ENCODE measurements around the gene TIMM10. TPM values are rescaled to one million over a fixed set of nuclear protein-coding genes. Genes with fewer than 3 reads are reported as not detected.

The TIMM10 gene
- total and polyA plus RNA-seq, 7 donors, result 55.0 to 149 (median 90.0) TPM

DNA sequence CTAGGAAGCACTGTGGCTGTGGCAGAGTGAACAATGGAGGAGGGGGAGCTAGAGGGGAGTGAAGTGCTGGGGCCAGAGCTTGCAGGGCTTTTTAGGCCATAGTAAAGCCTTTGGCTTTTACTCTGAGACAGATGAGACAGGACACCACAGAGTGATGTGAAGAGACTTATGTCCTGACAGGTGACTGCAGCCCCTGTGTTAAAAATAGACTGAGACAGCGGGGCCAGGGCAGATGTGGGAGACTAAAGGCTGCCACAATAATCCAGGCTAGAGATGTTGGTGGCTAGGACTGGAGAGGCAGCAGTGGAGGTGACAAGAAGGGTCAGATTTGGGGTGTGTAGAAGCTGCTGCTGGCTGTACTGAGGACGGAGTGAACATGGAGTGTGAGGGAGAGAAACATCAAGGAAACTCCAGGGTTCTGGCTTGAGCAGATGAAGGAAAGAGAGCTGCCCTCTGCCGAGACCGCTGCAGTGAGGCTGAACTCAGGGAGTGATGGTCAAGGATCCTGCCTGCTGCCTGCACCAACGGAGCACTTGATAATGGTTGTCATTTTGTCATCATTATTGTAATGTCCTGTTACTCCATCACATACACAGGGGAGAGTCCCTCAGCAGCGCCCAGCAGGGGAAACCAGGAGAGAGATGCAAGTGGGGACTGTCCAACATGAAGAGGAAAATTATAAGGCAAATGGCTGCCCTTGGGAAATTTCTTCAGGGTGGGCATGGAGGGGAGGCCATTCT lies 42.5 kb downstream of the TIMM10 start:
- H3K4me3 ChIP-seq, result peak overlapping the region; percentile 9
- ATAC-seq (peak; percentile 77 to 93 (median 82)), DNase-seq (no peak)
- 56 to 66% (median 56%) methylated on average over 6 of the region's 6 CpGs for WGBS, 3 donors
- TF ChIP-seq, protein P1, sequence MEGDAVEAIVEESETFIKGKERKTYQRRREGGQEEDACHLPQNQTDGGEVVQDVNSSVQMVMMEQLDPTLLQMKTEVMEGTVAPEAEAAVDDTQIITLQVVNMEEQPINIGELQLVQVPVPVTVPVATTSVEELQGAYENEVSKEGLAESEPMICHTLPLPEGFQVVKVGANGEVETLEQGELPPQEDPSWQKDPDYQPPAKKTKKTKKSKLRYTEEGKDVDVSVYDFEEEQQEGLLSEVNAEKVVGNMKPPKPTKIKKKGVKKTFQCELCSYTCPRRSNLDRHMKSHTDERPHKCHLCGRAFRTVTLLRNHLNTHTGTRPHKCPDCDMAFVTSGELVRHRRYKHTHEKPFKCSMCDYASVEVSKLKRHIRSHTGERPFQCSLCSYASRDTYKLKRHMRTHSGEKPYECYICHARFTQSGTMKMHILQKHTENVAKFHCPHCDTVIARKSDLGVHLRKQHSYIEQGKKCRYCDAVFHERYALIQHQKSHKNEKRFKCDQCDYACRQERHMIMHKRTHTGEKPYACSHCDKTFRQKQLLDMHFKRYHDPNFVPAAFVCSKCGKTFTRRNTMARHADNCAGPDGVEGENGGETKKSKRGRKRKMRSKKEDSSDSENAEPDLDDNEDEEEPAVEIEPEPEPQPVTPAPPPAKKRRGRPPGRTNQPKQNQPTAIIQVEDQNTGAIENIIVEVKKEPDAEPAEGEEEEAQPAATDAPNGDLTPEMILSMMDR (IDR thresholded peaks at IDR 0.05), result no peak
- H3K27ac ChIP-seq, result peak overlapping the region; percentile 63
- peaks cover 0 to 66% of the 10 kb centered on the region in 2 donors for H3K36me3 ChIP-seq (ENCODE audit: insufficient read depth in 1 of 2, low read depth in 1 of 2)
- no peaks in the 10 kb centered on the region for H3K9me3 ChIP-seq
- H3K27me3 ChIP-seq (ENCODE audit: insufficient read depth in 3 of 3, low read length in 2 of 3), result peaks cover 0 to 5% (median 0%) of the 10 kb centered on the region in 3 donors
- intact Hi-C loops (cut with DNase I), result no loop called here
- peaks cover 22% of the 10 kb centered on the region for H3K4me1 ChIP-seq

DNA sequence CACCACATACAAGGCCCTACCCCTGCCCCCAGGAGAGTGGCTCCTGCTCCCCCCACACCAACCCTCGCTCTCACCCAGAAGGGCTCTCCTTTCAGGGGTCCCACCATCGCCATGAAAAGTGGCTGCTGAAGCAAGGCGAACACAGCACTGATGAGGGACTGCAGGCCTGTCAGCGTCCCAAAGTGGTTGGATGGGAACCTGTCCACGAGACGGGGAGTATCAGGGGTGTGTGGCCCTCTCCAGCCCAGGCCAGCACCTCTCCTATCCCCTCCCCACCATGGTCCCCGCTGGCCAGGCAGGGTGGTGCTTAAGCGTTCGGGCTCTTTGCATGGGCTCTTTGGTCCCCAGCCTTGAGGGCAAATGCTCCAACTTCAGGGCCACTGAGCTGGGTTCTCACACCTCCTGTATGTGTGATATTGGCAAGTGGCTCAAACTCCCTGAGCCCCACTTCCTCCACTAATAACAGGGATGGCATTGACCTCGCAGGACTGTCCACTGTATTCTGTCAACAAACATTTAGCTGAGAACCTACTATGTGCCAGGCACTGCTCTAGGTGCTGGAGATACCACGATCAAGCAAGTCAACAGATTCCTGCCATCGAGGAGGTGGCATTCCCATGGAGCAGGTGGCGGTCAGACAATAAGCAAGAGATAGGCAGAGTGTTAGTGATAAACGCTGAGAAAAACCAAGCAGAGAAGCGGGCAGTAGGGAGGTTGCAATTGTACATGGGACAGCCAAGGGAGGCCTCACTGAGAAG lies 43.4 kb downstream of the TIMM10 start:
- WGBS, 3 donors, result 87 to 91% (median 88%) methylated on average over 15 of the region's 15 CpGs
- Histone ChIP-seq H3K4me1 (peaks cover 28% of the 10 kb centered on the region), H3K27ac (peak overlapping the region; percentile 63), H3K9me3 (no peaks in the 10 kb centered on the region), H3K36me3 (ENCODE audit: insufficient read depth in 1 of 2, low read depth in 1 of 2) (peaks cover 0 to 66% of the 10 kb centered on the region in 2 donors), H3K4me3 (no peak overlapping the region), H3K27me3 (ENCODE audit: insufficient read depth in 3 of 3, low read length in 2 of 3) (peaks cover 0 to 5% (median 3%) of the 10 kb centered on the region in 3 donors)
- ATAC-seq, result no peak
- no peak for DNase-seq
- intact Hi-C loops (cut with DNase I), result no loop called here
- TF ChIP-seq, protein P1 (IDR thresholded peaks at IDR 0.05), result no peak

DNA sequence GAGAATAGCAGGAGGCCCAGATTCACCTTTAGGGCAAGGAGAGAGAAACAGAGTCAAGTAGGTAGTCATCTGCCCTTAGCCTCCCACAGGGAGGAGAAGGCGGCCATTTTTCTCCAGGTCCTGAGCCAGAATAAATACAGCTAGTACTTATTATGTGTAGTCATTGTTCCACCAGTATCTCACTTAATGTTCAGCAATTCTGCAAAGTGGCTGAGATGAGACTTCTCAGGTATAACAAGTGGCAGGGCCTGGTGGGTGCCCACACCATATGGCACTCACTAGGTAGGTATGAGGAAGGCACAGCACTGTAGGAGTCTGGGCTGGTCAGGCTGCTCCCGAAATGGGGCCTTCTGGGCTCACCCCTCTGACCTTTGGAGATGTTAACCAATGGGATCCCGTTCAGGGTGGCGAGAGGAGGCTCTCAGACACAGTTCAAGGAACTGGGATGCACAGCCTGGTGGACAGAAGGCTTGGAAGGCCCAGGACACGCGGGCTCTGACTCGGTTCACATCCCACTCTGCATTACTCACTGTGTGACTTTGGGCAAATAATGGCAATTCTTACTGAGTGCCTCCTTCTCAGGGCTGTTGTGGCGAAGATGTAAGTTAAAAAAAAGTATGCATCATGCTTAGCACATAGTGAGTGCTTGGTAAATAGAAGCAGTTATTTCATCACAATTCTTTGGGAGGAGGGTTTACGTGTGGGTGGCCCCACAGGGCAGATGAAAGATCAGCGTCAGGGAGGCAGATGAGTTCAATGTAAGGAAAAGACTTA lies 45.1 kb downstream of the TIMM10 start:
- DNase-seq, result no peak
- Histone ChIP-seq H3K4me1 (peaks cover 28% of the 10 kb centered on the region), H3K9me3 (no peaks in the 10 kb centered on the region), H3K27me3 (ENCODE audit: insufficient read depth in 3 of 3, low read length in 2 of 3) (peaks cover 0 to 6% (median 5%) of the 10 kb centered on the region in 3 donors), H3K27ac (no peak overlapping the region), H3K36me3 (ENCODE audit: insufficient read depth in 1 of 2, low read depth in 1 of 2) (peaks cover 0 to 54% of the 10 kb centered on the region in 2 donors), H3K4me3 (no peak overlapping the region)
- intact Hi-C loops (cut with DNase I), result no loop called here
- WGBS, 3 donors, result 85 to 91% (median 89%) methylated on average over 10 of the region's 10 CpGs
- TF ChIP-seq, protein P1 (IDR thresholded peaks at IDR 0.05), result no peak
- no peak for ATAC-seq

DNA sequence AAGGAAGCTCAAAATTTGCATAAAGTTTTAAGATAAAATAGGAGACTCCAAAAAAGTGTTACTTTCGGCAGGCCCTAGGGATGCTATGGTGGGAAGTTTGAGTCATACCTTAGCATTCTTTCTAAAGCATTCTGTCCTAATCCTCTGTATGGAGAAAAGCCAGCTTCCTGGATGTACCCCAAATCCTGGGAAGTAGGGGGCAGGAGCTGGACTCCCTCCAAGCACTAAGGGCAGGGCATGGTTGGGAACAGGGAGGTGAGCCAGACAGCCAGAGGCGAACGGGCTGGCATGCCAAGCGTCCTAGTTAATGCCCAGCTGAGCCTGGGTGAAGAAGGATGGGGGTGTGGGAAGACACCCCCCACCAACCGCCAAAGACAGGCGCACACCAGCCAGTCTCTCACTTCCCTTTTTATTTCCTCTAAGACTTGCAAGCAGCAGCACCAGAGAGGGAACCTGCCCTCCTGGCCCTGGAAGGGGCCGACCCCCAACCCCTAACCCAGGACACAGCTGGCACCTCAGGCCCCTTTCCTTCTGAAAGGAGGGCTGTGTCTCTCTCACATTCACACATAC lies 46.3 kb downstream of the TIMM10 start:
- Histone ChIP-seq H3K27me3 (ENCODE audit: insufficient read depth in 3 of 3, low read length in 2 of 3) (peaks cover 0 to 6% (median 5%) of the 10 kb centered on the region in 3 donors), H3K36me3 (ENCODE audit: insufficient read depth in 1 of 2, low read depth in 1 of 2) (peaks cover 0 to 47% of the 10 kb centered on the region in 2 donors), H3K4me3 (no peak overlapping the region), H3K9me3 (no peaks in the 10 kb centered on the region), H3K27ac (no peak overlapping the region), H3K4me1 (peaks cover 28% of the 10 kb centered on the region)
- DNase-seq (no peak), ATAC-seq (no peak)
- intact Hi-C loops (cut with DNase I), result loop anchor here in 1 of 2 donors (5.0 kb wide), 1 partner anchor 137 kb away; no protein-coding TSS in a partner anchor
- WGBS, 3 donors, result 67 to 78% (median 71%) methylated on average over 7 of the region's 7 CpGs
- TF ChIP-seq, protein P1 (IDR thresholded peaks at IDR 0.05), result no peak
